Activated CD8-positive, alpha-beta memory T cell treated with anti-CD3 and anti-CD28 coated beads, Interleukin-2, amount 10 ng/mL, durations not matched to agents 7 days and 5 days (primary cell): Measurements from ENCODE around the gene APH1A. TPM values are rescaled to one million over a fixed set of nuclear protein-coding genes. Genes with fewer than 3 reads are reported as not detected.
A peak's percentile ranks its signal among the peaks of the same experiment; 100 is the strongest.
"Not testable (repeated sequence)": the region's sequence is repeated elsewhere in the genome, so short reads cannot be mapped to it uniquely, and the experiment has no call there.

Source experiments
- ATAC-seq: fragments of 150-1000 bp; cut with Tn5 transposase; one replicate; pipeline ENCODE4 v1.10.0; 2021; ENCODE audit warnings: moderate library complexity
- CTCF ChIA-PET: fragments of 350-600 bp; sonication (Branson Sonifier 250); formaldehyde crosslinking; loops from one replicate; lab custom pipeline; 2021; ENCODE audit warnings: antibody characterized with exemption; lab: Charles Lee
- DNase-seq: peaks from one replicate; pipeline ENCODE4 v3.0.0-alpha.2; 2020
- H3K27ac Mint-ChIP-seq: one replicate; pipeline ENCODE4 v1.8.0; 2021; ENCODE audit warnings: mild to moderate bottlenecking, mixed read lengths
- H3K27me3 Mint-ChIP-seq: one replicate; pipeline ENCODE4 v1.8.0; 2021; ENCODE audit warnings: mixed read lengths
- H3K36me3 Mint-ChIP-seq: one replicate; pipeline ENCODE4 v1.8.0; 2021; ENCODE audit warnings: mild to moderate bottlenecking, mixed read lengths
- H3K4me1 Mint-ChIP-seq: one replicate; pipeline ENCODE4 v1.8.0; 2021; ENCODE audit warnings: mixed read lengths
- H3K4me3 Mint-ChIP-seq: one replicate; pipeline ENCODE4 v1.8.0; 2021; ENCODE audit warnings: mild to moderate bottlenecking, moderate library complexity, mixed read lengths
- H3K9me3 Mint-ChIP-seq: one replicate; pipeline ENCODE4 v1.8.0; 2022; ENCODE audit warnings: low read depth, mixed read lengths
- total RNA-seq, 2 experiments: library from RNA; stranded (reverse); gene quantifications; one replicate each; pipeline ENCODE4 v1.2.3, GENCODE V29; 2021

Gene APH1A
- total RNA-seq: 100 to 1,000 TPM; 122 to 142 TPM

DNA sequence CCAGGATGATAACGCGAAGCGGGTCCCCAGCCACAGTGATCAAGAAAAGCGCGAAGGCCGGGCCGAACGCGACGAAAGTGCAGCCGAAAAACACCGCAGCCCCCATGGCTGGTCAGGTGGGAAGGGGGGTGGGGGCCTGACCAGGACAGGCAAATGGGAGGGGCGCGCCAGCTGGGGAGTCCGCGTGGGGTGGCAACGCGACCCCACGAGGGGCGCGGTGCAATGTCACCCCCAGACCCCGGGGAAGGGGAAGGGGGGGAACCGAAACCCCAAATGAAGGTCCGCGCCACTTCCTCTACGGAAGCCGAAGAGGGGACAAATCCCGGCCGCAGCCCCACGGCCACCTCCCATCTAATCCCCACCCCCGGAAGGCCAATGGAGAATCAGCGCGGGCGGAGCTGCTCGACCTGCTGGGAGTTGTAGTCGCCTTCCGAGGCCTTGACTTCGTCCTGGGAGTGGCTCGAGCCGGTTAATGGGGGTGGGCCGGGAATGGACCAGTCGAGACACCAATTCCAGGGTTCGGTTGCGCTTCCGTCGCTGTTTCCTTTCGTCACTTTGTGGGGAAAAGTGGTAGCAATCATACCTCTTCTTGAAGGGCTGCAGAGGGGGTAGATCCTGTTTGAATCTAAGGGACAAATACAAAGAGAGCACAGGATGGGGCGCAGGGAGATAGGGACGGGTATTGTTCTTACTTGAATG, at the start of gene APH1A:
Gene APH1A (minus strand): TSS at position 312 of the 699 bp plus-strand sequence. CDS start 206 bp downstream, at position 106.
- Mint-ChIP-seq H3K27ac (peak within 1 kb of the TSS; percentile 99), H3K36me3 (peaks cover 31% of the 10 kb centered on the region), H3K9me3 (no peaks in the 10 kb centered on the region), H3K4me1 (peaks cover 33% of the 10 kb centered on the region), H3K27me3 (no peaks in the 10 kb centered on the region), H3K4me3 (peak within 1 kb of the TSS; percentile 94)
- ATAC-seq (peak; percentile 98), DNase-seq (peak; percentile 98)
- CTCF ChIA-PET: interaction anchor here (0.7 to 2.8 kb wide), 9 partner anchors 9 to 292 kb away, joined by 3 to 22 read pairs (median 3); partner anchors contain the start of genes CA14 and CIART

DNA sequence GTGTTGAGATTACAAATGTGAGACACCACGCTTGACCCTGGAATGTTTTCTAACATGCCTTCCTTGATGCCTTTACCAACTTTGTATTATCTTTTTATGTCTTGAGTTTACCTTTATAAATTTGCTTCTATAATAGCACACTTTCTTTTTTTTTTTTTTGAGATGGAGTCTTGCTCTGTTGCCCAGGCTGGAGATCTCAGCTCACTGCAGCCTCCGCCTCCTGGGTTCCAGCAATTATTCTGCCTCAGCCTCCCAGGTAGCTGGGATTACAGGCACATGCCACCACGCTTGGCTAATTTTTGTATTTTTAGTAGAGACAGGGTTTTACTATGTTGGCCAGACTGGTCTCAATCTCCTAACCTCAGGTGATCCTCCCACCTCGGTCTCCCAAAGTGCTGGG, 45.9 kb upstream of the APH1A start:
- not testable (repeated sequence) for H3K4me3 Mint-ChIP-seq, H3K27ac Mint-ChIP-seq, ATAC-seq, H3K4me1 Mint-ChIP-seq, H3K36me3 Mint-ChIP-seq, DNase-seq, H3K9me3 Mint-ChIP-seq, H3K27me3 Mint-ChIP-seq
- CTCF ChIA-PET: interaction anchor here (0.6 to 1.0 kb wide), 2 partner anchors 10 to 59 kb away, joined by 3 read pairs; no protein-coding TSS in a partner anchor

DNA sequence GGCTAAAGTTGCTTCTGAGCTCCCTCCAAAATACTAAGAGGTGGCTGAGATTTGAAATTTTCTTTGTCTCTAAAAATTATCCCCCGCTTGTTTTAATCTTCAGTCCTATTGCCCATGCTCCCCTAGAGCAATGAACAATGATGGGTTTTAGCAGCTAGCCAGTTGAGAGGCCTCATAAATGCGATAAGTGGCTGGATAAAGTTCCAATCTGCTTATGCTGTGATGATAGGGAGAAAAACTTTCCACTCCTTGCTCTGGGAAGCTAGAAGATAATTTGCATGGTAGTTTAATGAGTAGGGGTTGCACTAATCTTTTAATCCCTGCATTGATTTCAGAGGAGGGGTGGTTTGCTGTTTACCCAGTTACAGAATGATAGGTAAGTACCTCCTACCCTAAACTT, 42.9 kb upstream of the APH1A start:
- H3K27me3 Mint-ChIP-seq: no peaks in the 10 kb centered on the region

DNA sequence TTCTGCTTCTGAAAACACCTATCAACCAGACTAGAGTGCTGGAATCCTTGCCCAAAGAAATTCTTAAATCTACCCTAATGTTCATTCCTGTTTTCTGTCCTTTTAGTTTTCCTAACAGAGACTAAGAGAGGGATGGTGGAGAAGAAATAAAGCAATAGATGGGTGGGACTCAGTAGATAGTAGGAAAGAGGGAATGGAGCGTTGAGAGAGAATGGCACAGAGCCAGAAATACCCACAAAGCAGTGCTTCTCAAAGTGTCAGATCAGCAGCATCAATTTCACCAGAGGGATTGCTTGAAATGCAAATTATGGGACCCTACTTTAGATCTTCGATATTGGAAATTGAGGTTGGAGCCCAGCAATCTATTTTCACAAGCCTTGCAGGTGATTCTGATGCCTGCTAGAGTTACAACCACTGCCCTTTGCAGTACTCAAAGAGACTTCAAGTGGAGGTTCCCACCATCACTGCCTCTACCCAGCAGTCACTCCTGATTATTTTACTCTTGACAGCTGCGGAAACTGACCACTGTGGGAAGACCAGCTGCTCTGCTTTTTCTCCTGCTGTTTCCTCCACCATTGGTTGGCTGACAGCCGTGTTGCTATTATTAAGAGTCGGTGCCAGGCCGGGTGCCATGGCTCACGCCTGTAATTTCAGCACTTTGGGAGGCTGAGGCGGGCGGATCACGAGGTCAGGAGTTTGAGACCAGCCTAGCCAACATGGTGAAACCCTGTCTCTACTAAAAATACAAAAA, 41.1 kb upstream of the APH1A start:
- Mint-ChIP-seq H3K9me3 (no peaks in the 10 kb centered on the region), H3K4me1 (no peaks in the 10 kb centered on the region), H3K27me3 (no peaks in the 10 kb centered on the region), H3K27ac (no peak overlapping the region), H3K36me3 (peaks cover 16% of the 10 kb centered on the region), H3K4me3 (no peak overlapping the region)
- CTCF ChIA-PET: no interaction called here
- DNase-seq: no peak
- no peak for ATAC-seq

More for the DNA sequence above, 42.9 kb upstream of the APH1A start:
- no peaks in the 10 kb centered on the region for H3K4me1 Mint-ChIP-seq
- no peak overlapping the region for H3K4me3 Mint-ChIP-seq
- no peaks in the 10 kb centered on the region for H3K9me3 Mint-ChIP-seq
- ATAC-seq: no peak
- DNase-seq: no peak
- H3K36me3 Mint-ChIP-seq: peaks cover 13% of the 10 kb centered on the region
- no peak overlapping the region for H3K27ac Mint-ChIP-seq
- CTCF ChIA-PET: no interaction called here

DNA sequence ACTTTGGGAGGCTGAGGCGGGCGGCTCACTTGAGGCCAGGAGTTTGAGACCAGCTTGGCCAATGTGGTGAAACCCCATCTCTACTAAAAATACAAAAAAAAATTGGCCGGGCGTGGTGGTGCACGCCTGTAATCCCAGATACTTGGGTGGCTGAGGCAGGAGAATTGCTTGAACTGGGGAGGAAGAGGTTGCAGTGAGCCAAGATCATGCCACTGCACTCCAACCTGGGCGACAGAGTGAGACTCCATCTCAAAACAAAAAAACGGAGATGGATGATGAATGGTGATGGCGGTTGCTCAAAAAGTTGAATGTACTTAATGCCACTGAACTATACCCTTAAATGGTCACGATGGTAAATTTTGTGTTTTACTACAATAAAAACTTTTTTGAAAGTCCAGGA, 39.8 kb upstream of the APH1A start:
- H3K27ac Mint-ChIP-seq, DNase-seq, H3K4me3 Mint-ChIP-seq, ATAC-seq, H3K27me3 Mint-ChIP-seq, CTCF ChIA-PET, H3K4me1 Mint-ChIP-seq, H3K9me3 Mint-ChIP-seq: not testable (repeated sequence)
- peaks cover 16% of the 10 kb centered on the region for H3K36me3 Mint-ChIP-seq

DNA sequence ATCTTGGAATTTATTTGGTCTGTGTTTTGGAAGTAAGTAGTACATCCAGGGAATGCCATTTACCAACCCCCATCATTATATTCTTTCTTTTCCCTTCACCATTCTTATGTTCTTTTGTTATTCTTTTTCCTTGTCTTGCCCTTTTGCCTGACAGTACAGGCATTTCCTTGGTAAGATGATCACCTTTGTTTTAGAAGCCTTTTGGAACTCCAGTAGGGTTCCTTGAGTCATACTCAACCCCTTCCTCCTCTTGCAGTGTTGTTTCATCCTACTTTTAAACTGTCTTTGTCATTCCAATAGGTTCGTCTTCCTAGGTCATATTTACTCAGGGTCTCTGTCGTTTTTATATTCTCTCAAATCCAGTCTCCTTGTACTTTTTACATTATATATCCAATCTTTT, 34.1 kb upstream of the APH1A start:
- H3K27me3 Mint-ChIP-seq: no peaks in the 10 kb centered on the region
- H3K36me3 Mint-ChIP-seq: peaks cover 25% of the 10 kb centered on the region
- ATAC-seq (no peak), DNase-seq (no peak)
- no peak overlapping the region for H3K27ac Mint-ChIP-seq
- no peaks in the 10 kb centered on the region for H3K9me3 Mint-ChIP-seq
- CTCF ChIA-PET: no interaction called here
- no peak overlapping the region for H3K4me3 Mint-ChIP-seq
- peaks cover 3% of the 10 kb centered on the region for H3K4me1 Mint-ChIP-seq

DNA sequence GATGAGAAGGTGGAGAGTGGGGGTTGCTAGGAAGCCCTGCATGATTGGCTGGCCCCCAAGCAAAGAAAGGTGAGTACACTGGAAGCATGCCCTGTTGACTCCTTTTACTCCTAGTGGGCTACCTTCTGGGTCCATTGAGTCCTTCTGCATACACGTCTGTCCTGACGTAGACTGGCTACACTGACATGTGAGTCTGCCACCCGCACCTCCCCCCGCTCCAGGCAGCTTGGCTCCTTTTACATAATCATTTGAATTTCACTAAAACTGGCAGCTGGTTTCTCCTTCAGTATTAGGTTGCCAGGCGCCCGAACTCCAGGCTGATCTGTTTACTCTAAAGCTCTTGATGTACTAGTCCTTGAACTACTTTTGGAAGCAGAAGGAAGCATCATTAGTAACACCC, 33.5 kb upstream of the APH1A start:
- ATAC-seq (no peak), DNase-seq (no peak)
- H3K27ac Mint-ChIP-seq: no peak overlapping the region
- CTCF ChIA-PET: no interaction called here
- H3K27me3 Mint-ChIP-seq: no peaks in the 10 kb centered on the region
- peaks cover 27% of the 10 kb centered on the region for H3K36me3 Mint-ChIP-seq
- H3K9me3 Mint-ChIP-seq: no peaks in the 10 kb centered on the region
- peaks cover 6% of the 10 kb centered on the region for H3K4me1 Mint-ChIP-seq
- no peak overlapping the region for H3K4me3 Mint-ChIP-seq

DNA sequence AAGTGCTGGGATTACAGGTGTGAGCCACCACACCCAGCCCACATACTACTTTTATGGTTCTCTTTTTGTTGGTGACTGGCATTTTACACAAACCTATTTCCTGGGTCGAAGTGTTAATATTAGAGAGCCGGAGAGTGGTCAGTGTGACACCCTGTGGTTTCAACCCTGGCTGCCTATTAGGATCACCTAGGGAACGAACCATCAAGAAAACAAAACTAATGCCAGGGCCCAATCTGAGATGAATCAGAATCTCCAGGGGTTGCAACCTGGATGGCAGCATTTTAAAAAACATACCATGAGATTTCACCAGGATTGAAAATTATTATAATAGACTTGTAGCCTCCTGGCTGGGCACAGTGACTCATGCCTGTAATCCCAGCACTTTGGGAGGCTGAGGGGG, 30.9 kb upstream of the APH1A start:
- Mint-ChIP-seq H3K4me3 (no peak overlapping the region), H3K36me3 (peaks cover 37% of the 10 kb centered on the region), H3K27ac (no peak overlapping the region), H3K9me3 (no peaks in the 10 kb centered on the region), H3K27me3 (no peaks in the 10 kb centered on the region), H3K4me1 (peaks cover 27% of the 10 kb centered on the region)
- CTCF ChIA-PET: no interaction called here
- DNase-seq: no peak
- no peak for ATAC-seq

DNA sequence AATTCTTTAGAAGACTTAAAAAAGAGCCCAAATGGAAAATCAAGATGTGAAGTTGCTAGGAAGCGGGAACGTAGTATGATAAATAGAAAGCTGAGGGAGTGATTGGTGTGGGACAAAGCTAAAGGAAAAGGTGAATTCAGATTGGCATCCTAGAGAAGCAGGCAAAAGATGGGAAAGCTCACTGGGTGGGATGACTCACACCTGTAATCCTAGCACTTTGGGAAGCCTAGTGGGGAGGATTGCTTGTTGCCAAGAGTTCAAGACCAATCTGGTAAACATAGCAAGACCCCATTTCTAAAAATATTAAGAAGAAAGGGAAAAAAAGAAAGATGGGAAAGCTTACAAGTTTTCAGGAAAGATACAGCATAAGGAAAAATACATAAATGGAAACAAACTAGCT, 26.7 kb upstream of the APH1A start:
- Mint-ChIP-seq H3K4me3 (peak overlapping the region; percentile 21), H3K9me3 (no peaks in the 10 kb centered on the region), H3K27me3 (no peaks in the 10 kb centered on the region), H3K36me3 (peaks cover 25% of the 10 kb centered on the region), H3K4me1 (peaks cover 41% of the 10 kb centered on the region), H3K27ac (peak overlapping the region; percentile 9)
- DNase-seq: no peak
- ATAC-seq: no peak
- CTCF ChIA-PET: interaction anchor here (0.7 to 2.5 kb wide), 2 partner anchors 26 to 40 kb away, joined by 3 to 9 read pairs; partner anchors contain the start of gene APH1A

DNA sequence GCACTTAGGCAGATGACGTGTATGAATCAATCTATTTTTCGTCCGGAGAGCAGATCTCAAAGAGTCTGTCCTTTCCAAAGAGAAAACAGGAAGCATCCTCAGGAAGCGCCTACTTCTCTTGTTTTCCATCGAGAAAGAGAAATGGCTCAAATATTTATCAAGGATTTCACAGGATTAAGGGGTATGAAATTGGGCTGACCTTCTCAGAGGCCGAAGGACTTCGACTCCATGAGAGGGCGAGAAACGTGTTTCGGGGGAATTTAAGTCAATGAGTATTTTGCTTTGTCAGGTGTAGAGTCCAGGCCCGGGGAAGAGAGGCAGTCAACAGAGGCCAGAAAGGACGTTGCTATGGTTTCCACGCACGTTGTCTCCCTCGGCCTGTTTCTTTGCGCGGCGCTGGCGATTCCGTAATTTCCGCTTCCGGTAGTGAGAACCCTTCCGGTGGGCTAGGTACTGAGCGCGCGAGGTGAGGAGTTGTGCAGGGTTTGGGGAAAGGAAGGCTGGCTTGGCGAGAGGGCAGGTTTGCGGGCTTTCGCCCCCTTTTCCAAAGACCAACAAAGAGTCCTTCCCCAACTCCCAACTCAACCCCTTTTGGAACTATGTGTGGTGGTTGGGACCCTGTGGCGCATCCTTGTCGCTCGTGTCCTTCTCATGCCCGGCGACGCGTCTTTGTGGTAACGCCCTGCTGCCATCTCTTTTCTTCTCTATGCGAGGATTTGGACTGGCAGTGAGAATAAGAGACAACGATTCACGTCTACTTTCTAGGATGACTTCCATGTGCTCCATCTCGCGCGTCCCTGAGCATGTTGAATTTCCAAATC, 24.8 kb upstream of the APH1A start, which contains the start of gene MRPS21:
Gene MRPS21 (plus strand): TSS at position 429 of the 821 bp plus-strand sequence. CDS start 506 bp downstream, outside the sequence.
- ATAC-seq (peak; percentile 99), DNase-seq (peak; percentile 94)
- Mint-ChIP-seq H3K27me3 (no peaks in the 10 kb centered on the region), H3K4me1 (peaks cover 41% of the 10 kb centered on the region), H3K4me3 (peak within 1 kb of the TSS; percentile 96), H3K36me3 (peaks cover 22% of the 10 kb centered on the region), H3K9me3 (no peaks in the 10 kb centered on the region), H3K27ac (peak within 1 kb of the TSS; percentile 90)
- CTCF ChIA-PET: interaction anchor here (3.2 kb wide), 1 partner anchor 37 kb away, joined by 11 read pairs; no protein-coding TSS in a partner anchor

DNA sequence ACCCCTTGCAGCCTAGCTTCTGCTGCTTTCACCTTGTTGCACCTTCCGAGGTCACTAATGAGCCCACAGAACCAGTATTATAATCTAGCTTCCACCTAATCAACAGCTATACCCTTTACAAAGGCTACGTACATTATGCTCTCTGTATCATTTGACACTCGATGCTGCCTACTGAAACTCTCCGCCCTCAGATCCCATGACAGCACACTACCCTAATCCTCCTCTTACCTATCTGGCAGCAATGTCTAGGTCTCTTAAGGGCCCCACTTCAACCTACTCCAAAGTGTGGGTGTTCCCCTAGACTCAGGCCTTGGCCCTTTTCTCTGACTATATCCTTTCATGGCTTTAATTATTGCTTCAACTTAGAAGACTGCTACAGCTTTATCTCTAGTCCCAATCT, 20.0 kb upstream of the APH1A start:
- Mint-ChIP-seq H3K9me3 (no peaks in the 10 kb centered on the region), H3K27me3 (no peaks in the 10 kb centered on the region), H3K27ac (no peak overlapping the region), H3K4me1 (peaks cover 9% of the 10 kb centered on the region), H3K4me3 (no peak overlapping the region), H3K36me3 (no peaks in the 10 kb centered on the region)
- ATAC-seq: no peak
- CTCF ChIA-PET: interaction anchor here (0.7 kb wide), 1 partner anchor 970 kb away, joined by 4 read pairs; no protein-coding TSS in a partner anchor
- no peak for DNase-seq

DNA sequence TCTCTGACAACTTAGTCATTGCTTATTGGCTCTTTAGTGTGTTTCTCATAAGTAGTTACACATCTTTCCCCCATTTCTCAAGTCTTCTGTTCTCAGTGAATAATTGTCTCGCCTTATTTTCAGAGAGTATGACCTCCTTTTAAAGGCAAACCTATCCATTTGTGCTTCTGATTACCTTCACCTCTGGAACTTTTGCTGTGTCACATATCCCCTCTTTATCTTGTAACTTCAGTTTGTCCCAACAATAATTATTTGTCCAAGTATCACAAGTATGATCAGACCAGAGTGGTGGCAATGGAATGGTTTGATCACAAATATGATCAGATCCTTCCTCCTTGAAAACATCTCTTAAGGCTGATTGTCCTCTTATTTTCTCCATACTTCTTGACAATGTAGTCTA, 19.6 kb upstream of the APH1A start:
- no peaks in the 10 kb centered on the region for H3K36me3 Mint-ChIP-seq
- H3K4me1 Mint-ChIP-seq: peaks cover 7% of the 10 kb centered on the region
- CTCF ChIA-PET: interaction anchor here (1.4 kb wide), 1 partner anchor 19 kb away, joined by 3 read pairs; the partner anchor contains the start of gene APH1A
- H3K9me3 Mint-ChIP-seq: no peaks in the 10 kb centered on the region
- H3K4me3 Mint-ChIP-seq: no peak overlapping the region
- no peak overlapping the region for H3K27ac Mint-ChIP-seq
- DNase-seq (no peak), ATAC-seq (no peak)
- no peaks in the 10 kb centered on the region for H3K27me3 Mint-ChIP-seq

DNA sequence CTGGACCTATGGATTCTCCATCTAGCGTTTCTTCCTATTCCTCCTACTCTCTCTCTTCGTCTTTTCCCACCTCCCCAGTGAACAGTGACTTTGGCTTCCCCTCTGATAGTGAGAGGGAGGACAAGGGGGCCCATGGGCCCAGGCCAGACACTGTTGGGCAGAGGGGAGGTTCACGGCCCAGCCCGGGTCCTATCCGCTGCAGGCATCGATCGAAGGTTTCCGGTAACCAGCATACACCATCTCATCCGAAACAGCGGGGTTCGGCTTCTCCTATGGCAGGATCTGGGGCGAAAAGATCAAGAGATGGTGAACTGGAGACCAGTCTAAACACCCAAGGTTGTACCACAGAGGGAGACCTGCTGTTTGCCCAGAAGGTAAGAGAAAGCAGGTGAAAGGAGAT, 14.4 kb upstream of the APH1A start:
- no peak for ATAC-seq
- Mint-ChIP-seq H3K36me3 (no peaks in the 10 kb centered on the region), H3K27ac (no peak overlapping the region), H3K27me3 (peaks cover 7% of the 10 kb centered on the region), H3K9me3 (no peaks in the 10 kb centered on the region), H3K4me1 (peaks cover 23% of the 10 kb centered on the region), H3K4me3 (no peak overlapping the region)
- CTCF ChIA-PET: interaction anchor here (1.2 to 9.7 kb wide), 2 partner anchors 14 to 28 kb away, joined by 4 to 89 read pairs; partner anchors contain the start of genes APH1A and CA14
- DNase-seq: no peak
